Measurements from ENCODE around the gene ARHGEF17. TPM values are rescaled to one million over a fixed set of nuclear protein-coding genes. Genes with fewer than 3 reads are reported as not detected.

Gene ARHGEF17
- polyA plus RNA-seq, 3 donors = 0.16 to 1.2 (median 0.55) TPM

- H3K9me3 Mint-ChIP-seq = no peaks in the 10 kb centered on the region
- no peaks in the 10 kb centered on the region for H4K20me1 ChIP-seq (ENCODE audit: insufficient read depth, low read length)
- H3K4me1 Mint-ChIP-seq = peaks cover 35% of the 10 kb centered on the region
- H3K4me3 ChIP-seq (replicated peaks in 1 of 3; ENCODE audit: low read depth in 2 of 3, low read length in 3 of 3) = no peak overlapping the region
- H3K9me3 ChIP-seq (replicated peaks in 1 of 2; ENCODE audit: control insufficient read depth in 1 of 2, insufficient read depth in 1 of 2, low read length in 2 of 2) = no peaks in the 10 kb centered on the region
- no peak for TF ChIP-seq CTCF (IDR thresholded peaks at IDR 0.05)
- no peak overlapping the region for H3K27ac Mint-ChIP-seq
- DNase-seq = no peak
- peaks cover 5 to 15% (median 6%) of the 10 kb centered on the region in 3 donors for H3K27me3 Mint-ChIP-seq (ENCODE audit: low read depth in 3 of 3)
- H3K36me3 ChIP-seq (replicated peaks in 1 of 2; ENCODE audit: control insufficient read depth in 1 of 2, insufficient read depth in 2 of 2, low read length in 2 of 2) = peaks cover 0 to 2% of the 10 kb centered on the region in 2 donors
- H3K27me3 ChIP-seq (ENCODE audit: control insufficient read depth in 2 of 2, insufficient read depth in 2 of 2, low read length in 2 of 2) = no peaks in the 10 kb centered on the region
- no peak overlapping the region for H3K4me2 ChIP-seq (replicated peaks; ENCODE audit: extremely low read depth, low read length, poor library complexity, severe bottlenecking)
- 93% methylated on average over 3 of the region's 3 CpGs for WGBS (ENCODE audit: insufficient coverage)
- H3K4me3 Mint-ChIP-seq = no peak overlapping the region
- H3K36me3 Mint-ChIP-seq = peaks cover 5 to 10% of the 10 kb centered on the region in 2 donors
- H3K79me2 ChIP-seq (ENCODE audit: insufficient read depth, low read length) = no peaks in the 10 kb centered on the region
- H2AFZ ChIP-seq (ENCODE audit: insufficient read depth, low read depth, low read length, poor library complexity, severe bottlenecking) = no peak overlapping the region
- H3K27ac ChIP-seq (ENCODE audit: low read depth in 1 of 2, low read length in 2 of 2) = no peak overlapping the region
- H3K4me1 ChIP-seq (ENCODE audit: control insufficient read depth in 1 of 2, insufficient read depth in 2 of 2, low read length in 2 of 2) = peaks cover 16 to 21% of the 10 kb centered on the region in 2 donors
- no peak overlapping the region for H3K9ac ChIP-seq (ENCODE audit: insufficient read depth, low read length, poor library complexity, severe bottlenecking)
- intact Hi-C loops (cut with micrococcal nuclease) = loop anchor here in 1 of 2 donors (5.0 kb wide), 1 partner anchor 41 kb away; no protein-coding TSS in a partner anchor
These were observed 12.1 kb upstream of the ARHGEF17 start for GRCh38 chr11:73295996-73296318.

GRCh38 chr11:73296501-73297230 is 11.4 kb upstream of the ARHGEF17 start:
- Histone ChIP-seq H3K4me3 (replicated peaks in 1 of 3; ENCODE audit: low read depth in 2 of 3, low read length in 3 of 3) (no peak overlapping the region), H3K27ac (ENCODE audit: low read depth in 1 of 2, low read length in 2 of 2) (no peak overlapping the region), H3K79me2 (ENCODE audit: insufficient read depth, low read length) (no peaks in the 10 kb centered on the region), H3K4me1 (ENCODE audit: control insufficient read depth in 1 of 2, insufficient read depth in 2 of 2, low read length in 2 of 2) (peaks cover 17 to 21% of the 10 kb centered on the region in 2 donors), H3K4me2 (replicated peaks; ENCODE audit: extremely low read depth, low read length, poor library complexity, severe bottlenecking) (no peak overlapping the region), H3K9me3 (replicated peaks in 1 of 2; ENCODE audit: control insufficient read depth in 1 of 2, insufficient read depth in 1 of 2, low read length in 2 of 2) (no peaks in the 10 kb centered on the region), H3K27me3 (ENCODE audit: control insufficient read depth in 2 of 2, insufficient read depth in 2 of 2, low read length in 2 of 2) (no peaks in the 10 kb centered on the region), H4K20me1 (ENCODE audit: insufficient read depth, low read length) (no peaks in the 10 kb centered on the region), H3K36me3 (replicated peaks in 1 of 2; ENCODE audit: control insufficient read depth in 1 of 2, insufficient read depth in 2 of 2, low read length in 2 of 2) (peaks cover 0 to 2% of the 10 kb centered on the region in 2 donors), H2AFZ (ENCODE audit: insufficient read depth, low read depth, low read length, poor library complexity, severe bottlenecking) (no peak overlapping the region), H3K9ac (ENCODE audit: insufficient read depth, low read length, poor library complexity, severe bottlenecking) (no peak overlapping the region)
- intact Hi-C loops (cut with micrococcal nuclease) = loop anchor here in 1 of 2 donors (5.0 kb wide), 1 partner anchor 41 kb away; no protein-coding TSS in a partner anchor
- Mint-ChIP-seq H3K4me3 (no peak overlapping the region), H3K27ac (peak overlapping the region in 1 of 7 donors; percentile 77), H3K4me1 (peaks cover 35% of the 10 kb centered on the region), H3K27me3 (ENCODE audit: low read depth in 3 of 3) (peaks cover 5 to 15% (median 6%) of the 10 kb centered on the region in 3 donors), H3K36me3 (peaks cover 5 to 7% of the 10 kb centered on the region in 2 donors), H3K9me3 (no peaks in the 10 kb centered on the region)
- WGBS (ENCODE audit: insufficient coverage) = 95% methylated on average over 34 of the region's 35 CpGs
- no peak for DNase-seq
- no peak for TF ChIP-seq CTCF (IDR thresholded peaks at IDR 0.05)
